ENCODE results near the gene EP400.

DNA sequence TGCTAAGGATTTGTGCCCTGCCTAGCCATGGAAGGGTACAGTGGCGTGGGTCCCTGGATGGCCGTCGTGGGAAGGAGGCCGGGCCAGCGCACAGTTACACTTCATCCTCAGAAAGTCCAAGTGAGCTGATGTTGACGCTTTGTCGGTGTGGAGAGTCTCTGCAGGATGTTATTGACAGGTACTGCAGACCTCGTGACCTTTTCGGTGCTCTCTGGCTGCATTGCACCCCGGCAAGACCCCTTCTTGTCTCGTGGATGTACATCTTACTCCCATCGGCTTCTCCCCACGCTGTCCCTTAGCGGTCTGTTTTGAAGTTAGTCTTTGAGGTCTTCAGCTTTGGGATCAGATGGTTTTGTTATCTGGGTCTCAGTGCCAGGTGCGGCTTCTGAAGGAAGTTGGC is 78.4 kb downstream of the EP400 start:
- no peak for TF ChIP-seq POLR2AphosphoS5 (IDR thresholded peaks at IDR 0.05; ENCODE audit: borderline replicate concordance, low read depth, low read length)
- TF ChIP-seq EZH2 (IDR thresholded peaks at IDR 0.05): no peak
- TF ChIP-seq FOXP2 (optimal IDR thresholded peaks at IDR 0.05; ENCODE audit: control extremely low read depth, extremely low read length, insufficient read depth): no peak

All from SK-N-MC (cell line).